LNCaP clone FGC (cell line): ENCODE data around the gene NACA2.

Experiments used
- DNase-seq: peaks from one replicate; pipeline ENCODE4 v3.0.0-alpha.2; 2011; ENCODE audit warnings: low read depth
- H3K4me3 ChIP-seq: 2 replicates; pipeline ENCODE4 v1.5.1; 2011; ENCODE audit warnings: mild to moderate bottlenecking, low read depth, low read length, control low read depth
- TF ChIP-seq, protein P1 (sequence below): IDR thresholded peaks from 2 replicates; pipeline ENCODE4 v1.5.1; 2012; ENCODE audit warnings: mild to moderate bottlenecking; ENCODE audit not compliant: control insufficient read depth, insufficient read depth; ENCODE audit errors: extremely low read depth

The NACA2 gene

DNA sequence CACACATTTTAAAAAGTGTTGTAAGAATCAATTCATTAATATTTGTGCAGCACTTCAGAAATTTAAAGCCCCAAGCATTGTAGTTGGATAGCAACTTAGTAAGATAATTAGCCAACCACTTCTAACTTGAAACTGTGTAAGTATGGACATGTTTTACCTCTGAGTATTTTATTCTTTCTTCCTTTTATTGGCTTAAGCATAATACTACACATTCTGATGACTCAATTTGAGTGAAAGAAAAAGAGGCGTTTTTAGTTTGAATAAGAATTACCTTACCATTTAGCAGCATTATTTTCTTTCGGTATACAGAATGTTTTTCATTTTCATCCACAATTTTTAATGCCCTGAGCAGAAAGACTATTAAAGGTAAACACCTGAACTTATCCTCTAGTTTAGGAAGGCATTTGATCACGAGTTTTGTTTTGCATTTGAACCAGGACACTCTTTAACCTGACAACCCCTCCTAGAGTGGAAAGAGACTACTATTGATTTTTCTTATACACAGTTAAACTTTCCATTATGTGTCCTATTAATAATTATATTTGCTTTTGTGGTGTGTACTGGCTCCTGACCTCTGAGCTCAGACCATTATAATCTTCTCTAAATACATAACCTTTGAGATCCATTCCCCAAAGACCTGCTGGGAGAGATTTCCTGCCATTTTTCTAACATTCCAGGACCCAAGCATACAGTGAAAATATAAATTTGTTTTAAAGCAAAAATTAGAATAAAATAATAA is 9.2 kb downstream of the NACA2 start:
- TF ChIP-seq, protein P1, sequence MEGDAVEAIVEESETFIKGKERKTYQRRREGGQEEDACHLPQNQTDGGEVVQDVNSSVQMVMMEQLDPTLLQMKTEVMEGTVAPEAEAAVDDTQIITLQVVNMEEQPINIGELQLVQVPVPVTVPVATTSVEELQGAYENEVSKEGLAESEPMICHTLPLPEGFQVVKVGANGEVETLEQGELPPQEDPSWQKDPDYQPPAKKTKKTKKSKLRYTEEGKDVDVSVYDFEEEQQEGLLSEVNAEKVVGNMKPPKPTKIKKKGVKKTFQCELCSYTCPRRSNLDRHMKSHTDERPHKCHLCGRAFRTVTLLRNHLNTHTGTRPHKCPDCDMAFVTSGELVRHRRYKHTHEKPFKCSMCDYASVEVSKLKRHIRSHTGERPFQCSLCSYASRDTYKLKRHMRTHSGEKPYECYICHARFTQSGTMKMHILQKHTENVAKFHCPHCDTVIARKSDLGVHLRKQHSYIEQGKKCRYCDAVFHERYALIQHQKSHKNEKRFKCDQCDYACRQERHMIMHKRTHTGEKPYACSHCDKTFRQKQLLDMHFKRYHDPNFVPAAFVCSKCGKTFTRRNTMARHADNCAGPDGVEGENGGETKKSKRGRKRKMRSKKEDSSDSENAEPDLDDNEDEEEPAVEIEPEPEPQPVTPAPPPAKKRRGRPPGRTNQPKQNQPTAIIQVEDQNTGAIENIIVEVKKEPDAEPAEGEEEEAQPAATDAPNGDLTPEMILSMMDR = no peak
- no peak for DNase-seq
- no peak overlapping the region for H3K4me3 ChIP-seq

- no peak for DNase-seq
- H3K4me3 ChIP-seq = no peak overlapping the region
- TF ChIP-seq, protein P1 = no peak
Measured at GRCh38 chr17:61580502-61580901, 10.5 kb downstream of the NACA2 start.

GRCh38 chr17:61579961-61580360 is 11.1 kb downstream of the NACA2 start:
- TF ChIP-seq, protein P1 = no peak
- no peak for DNase-seq
- H3K4me3 ChIP-seq = no peak overlapping the region

DNA sequence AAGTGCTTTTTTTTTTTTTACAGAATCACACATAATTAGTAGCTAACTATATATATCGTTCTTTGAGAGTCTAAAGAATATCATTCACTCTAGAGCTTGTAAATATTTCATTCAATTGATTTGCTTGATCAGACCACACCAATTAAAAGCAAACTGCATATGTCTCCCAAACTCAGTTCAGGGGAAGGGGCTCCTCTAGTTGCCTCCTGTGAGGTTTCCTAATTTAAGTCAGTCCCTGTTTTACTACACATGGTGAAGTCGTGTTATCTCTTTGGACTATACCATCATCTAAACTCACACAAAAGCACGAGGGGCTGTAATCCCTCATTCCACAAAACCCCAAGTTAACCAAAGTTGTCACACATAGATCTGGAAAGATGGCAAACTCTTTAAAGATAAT is 11.7 kb downstream of the NACA2 start:
- no peak for DNase-seq
- TF ChIP-seq, protein P1 = no peak
- H3K4me3 ChIP-seq = no peak overlapping the region

DNA sequence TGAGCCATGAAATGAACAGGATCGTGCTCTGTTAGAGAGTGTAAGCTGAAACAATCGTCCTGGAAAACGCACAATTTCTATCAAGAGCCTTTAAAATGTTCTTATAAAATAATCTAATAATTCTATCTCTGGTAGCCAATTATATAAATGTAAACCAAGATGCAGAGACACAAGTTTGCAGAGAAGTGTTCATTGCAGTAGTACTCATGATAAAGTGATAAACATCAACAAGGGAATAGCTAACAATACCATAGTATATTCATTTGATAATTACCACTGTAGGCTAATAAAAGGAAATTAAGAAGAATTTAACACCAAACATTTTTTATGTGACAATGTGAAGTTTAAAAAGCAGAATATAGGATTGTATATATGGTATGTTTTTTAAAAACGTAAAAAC is 12.4 kb downstream of the NACA2 start:
- no peak for DNase-seq
- TF ChIP-seq, protein P1 = no peak
- no peak overlapping the region for H3K4me3 ChIP-seq

GRCh38 chr17:61575983-61576382 is 15.0 kb downstream of the NACA2 start:
- no peak for DNase-seq
- no peak overlapping the region for H3K4me3 ChIP-seq
- TF ChIP-seq, protein P1 = no peak
